ENCODE measurements around the gene ZBED3. TPM values are rescaled to one million over a fixed set of nuclear protein-coding genes. Genes with fewer than 3 reads are reported as not detected.

Gene ZBED3
- total and polyA plus RNA-seq, 2 donors (not counting 3 experiments of a cell fraction or from before 2014, with no cell fraction given), result 11.8 to 15.9 TPM

DNA sequence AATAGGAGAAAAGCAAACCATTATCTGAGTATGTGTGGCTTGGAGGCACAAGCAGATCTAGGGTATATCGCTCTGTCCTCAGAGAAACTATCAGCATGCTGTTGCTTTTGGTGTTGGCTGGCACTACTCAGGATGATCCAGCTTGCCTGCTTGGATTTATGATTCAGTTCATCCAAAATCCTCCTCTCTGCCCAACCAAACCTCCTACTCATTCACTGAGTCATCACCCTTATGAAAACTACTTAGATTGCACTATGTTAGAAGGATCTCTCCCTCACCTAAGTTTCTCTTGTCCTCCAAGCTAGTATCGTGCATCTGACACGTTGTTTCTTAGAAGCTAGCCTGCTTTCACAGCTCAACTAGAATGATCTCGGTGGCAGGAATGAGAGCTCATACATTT, 14.2 kb upstream of the ZBED3 start:
- Histone ChIP-seq H3K4me2 (ENCODE audit: insufficient read depth, low read length) (no peak overlapping the region), H4K20me1 (replicated peaks; ENCODE audit: control insufficient read depth, extremely low read depth, insufficient read depth, low read length) (no peaks in the 10 kb centered on the region), H3K9me1 (replicated peaks; ENCODE audit: control insufficient read depth, extremely low read depth, insufficient read depth, low read length) (no peaks in the 10 kb centered on the region), H3K9me3 (replicated peaks; ENCODE audit: control insufficient read depth, insufficient read depth, low read length) (no peaks in the 10 kb centered on the region), H2AFZ (ENCODE audit: low read depth, low read length) (no peak overlapping the region), H3K79me2 (ENCODE audit: control insufficient read depth, insufficient read depth, low read length) (no peaks in the 10 kb centered on the region), H3K4me1 (ENCODE audit: control insufficient read depth, extremely low read depth, insufficient read depth, low read length) (no peaks in the 10 kb centered on the region), H3K36me3 (ENCODE audit: control insufficient read depth in 2 of 2, extremely low read depth in 1 of 2, insufficient read depth in 2 of 2, low read length in 2 of 2) (peaks cover 0 to 2% of the 10 kb centered on the region in 2 experiments), H3K9ac (replicated peaks; ENCODE audit: extremely low read depth, insufficient read depth, low read length) (no peak overlapping the region), H3K27ac (ENCODE audit: insufficient read depth, low read depth, low read length) (no peak overlapping the region), H3K27me3 (ENCODE audit: control insufficient read depth in 2 of 2, insufficient read depth in 2 of 2, low read length in 2 of 2) (no peaks in the 10 kb centered on the region), H3K4me3 (replicated peaks in 1 of 3; ENCODE audit: insufficient read depth in 1 of 3, low read depth in 1 of 3, low read length in 3 of 3) (no peak overlapping the region)
- DNase-seq (ENCODE audit: low read depth, low spot score), result no peak
- intact Hi-C loops (cut with micrococcal nuclease), result no loop called here
- CTCF ChIA-PET, result no interaction called here
- TF ChIP-seq FOS (IDR thresholded peaks at IDR 0.05; ENCODE audit: borderline replicate concordance, insufficient read depth, low read length) (no peak), POLR2AphosphoS5 (IDR thresholded peaks at IDR 0.05; ENCODE audit: insufficient read depth, low read depth, low read length) (no peak), EZH2 (IDR thresholded peaks at IDR 0.05; ENCODE audit: borderline replicate concordance, low read depth, low read length, severe bottlenecking) (no peak), POLR2A (IDR thresholded peaks at IDR 0.05; ENCODE audit: low read depth, low read length) (no peak), GATA2 (IDR thresholded peaks at IDR 0.05; ENCODE audit: insufficient read depth, insufficient read length, low read depth, low read length) (no peak), CTCF (IDR thresholded peaks at IDR 0.05; ENCODE audit: extremely low read depth in 1 of 2, insufficient read depth in 1 of 2, low read depth in 1 of 2, low read length in 2 of 2) (no peak), JUN (IDR thresholded peaks at IDR 0.05; ENCODE audit: borderline replicate concordance, insufficient read depth, insufficient read length, low read depth) (no peak), MYC (IDR thresholded peaks at IDR 0.05; ENCODE audit: low read depth, low read length) (no peak)
- TF ChIP-seq, protein P1, sequence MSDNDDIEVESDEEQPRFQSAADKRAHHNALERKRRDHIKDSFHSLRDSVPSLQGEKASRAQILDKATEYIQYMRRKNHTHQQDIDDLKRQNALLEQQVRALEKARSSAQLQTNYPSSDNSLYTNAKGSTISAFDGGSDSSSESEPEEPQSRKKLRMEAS (IDR thresholded peaks at IDR 0.05; ENCODE audit: insufficient read depth, insufficient read length), result no peak
- BruUV-seq (replicated peaks), result no TSS peak
- dilution Hi-C loops (cut with MboI; ENCODE audit: extremely low pct_ligation_motif_present, low sequenced_read_pairs), result no loop called here
- no peak for FAIRE-seq
- POLR2A ChIA-PET, result no interaction called here

Measured in endothelial cell of umbilical vein (primary cell).